NCI-H2171 (cell line): ENCODE data around the gene VMP1.
"Not testable (repeated sequence)": the region's sequence is repeated elsewhere in the genome, so short reads cannot be mapped to it uniquely, and the experiment has no call there.

Experiments used
- DNase-seq: peaks from one replicate; lab custom pipeline; 2025; lab: John Stamatoyannopoulos, UW

VMP1 gene

GRCh38 chr17:59755069-59755468, 47.6 kb downstream of the VMP1 start:
- DNase-seq, result not testable (repeated sequence)

GRCh38 chr17:59756236-59756818, 48.9 kb downstream of the VMP1 start:
- no peak for DNase-seq

GRCh38 chr17:59757043-59757442, 49.6 kb downstream of the VMP1 start:
- DNase-seq, result no peak

- no peak for DNase-seq
Measured at GRCh38 chr17:59757470-59757869, 50.0 kb downstream of the VMP1 start.

- DNase-seq, result no peak
Measured at GRCh38 chr17:59757881-59758385, 50.5 kb downstream of the VMP1 start.

- not testable (repeated sequence) for DNase-seq
Measured at GRCh38 chr17:59758998-59759651, 51.7 kb downstream of the VMP1 start.

- no peak for DNase-seq
Measured at GRCh38 chr17:59760160-59760559, 52.7 kb downstream of the VMP1 start.

GRCh38 chr17:59761385-59762048, 54.1 kb downstream of the VMP1 start:
- no peak for DNase-seq

GRCh38 chr17:59762049-59762823, 54.8 kb downstream of the VMP1 start:
- DNase-seq, result no peak

GRCh38 chr17:59762824-59763374, 55.4 kb downstream of the VMP1 start:
- no peak for DNase-seq

GRCh38 chr17:59763861-59764260, 56.4 kb downstream of the VMP1 start:
- DNase-seq, result no peak

- DNase-seq, result no peak
Measured at GRCh38 chr17:59764292-59764741, 56.9 kb downstream of the VMP1 start.

- DNase-seq, result no peak
Measured at GRCh38 chr17:59765038-59765437, 57.6 kb downstream of the VMP1 start.

GRCh38 chr17:59766491-59766890, 59.0 kb downstream of the VMP1 start:
- DNase-seq, result no peak

GRCh38 chr17:59767176-59767575, 59.7 kb downstream of the VMP1 start:
- no peak for DNase-seq

GRCh38 chr17:59769887-59770286, 62.4 kb downstream of the VMP1 start:
- DNase-seq, result no peak

GRCh38 chr17:59771093-59771492, 63.6 kb downstream of the VMP1 start:
- DNase-seq, result no peak

- no peak for DNase-seq
Measured at GRCh38 chr17:59775786-59776350, 68.4 kb downstream of the VMP1 start.

- no peak for DNase-seq
Measured at GRCh38 chr17:59776577-59776976, 69.1 kb downstream of the VMP1 start.

- no peak for DNase-seq
Measured at GRCh38 chr17:59777033-59777432, 69.6 kb downstream of the VMP1 start.

- DNase-seq, result no peak
Measured at GRCh38 chr17:59778996-59779395, 71.5 kb downstream of the VMP1 start.

- DNase-seq, result no peak
Measured at GRCh38 chr17:59779521-59779920, 72.1 kb downstream of the VMP1 start.
